ENCODE measurements around the gene CDC26.

GRCh38 chr9:113315231-113315630, 39.9 kb upstream of the CDC26 start:
- TF ChIP-seq CTCF (IDR thresholded peaks at IDR 0.05) (no peak), POLR2A (IDR thresholded peaks at IDR 0.05) (no peak)

Data from testis (tissue), 2 donors.